DMS 273 (cell line): ENCODE results near the gene CSF1.
A peak's percentile ranks its signal among the peaks of the same experiment; 100 is the strongest.

Source experiments
- DNase-seq: peaks from one replicate; lab custom pipeline; 2025; ENCODE audit not compliant: unreplicated experiment; lab: John Stamatoyannopoulos, UW

The CSF1 gene

DNA sequence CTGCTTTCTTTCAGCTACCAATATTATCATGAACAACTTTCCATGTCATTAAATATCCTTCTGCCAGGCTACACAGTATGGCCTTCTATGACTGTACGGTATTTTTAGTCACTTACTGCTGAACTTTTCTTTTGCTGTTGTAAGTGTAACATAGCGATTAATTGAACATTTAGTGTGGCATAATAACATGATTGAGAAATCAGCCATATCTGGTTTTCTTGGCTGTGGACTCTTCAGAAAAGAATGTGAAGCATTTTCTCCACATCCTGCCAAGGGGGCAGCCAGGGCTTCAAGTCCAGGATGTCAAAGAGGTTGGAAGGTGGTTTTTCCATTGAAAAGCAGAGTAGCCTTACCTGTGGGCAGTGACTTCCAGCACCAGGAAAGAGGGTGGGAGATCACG, 65.1 kb downstream of the CSF1 start:
- no peak for DNase-seq

DNA sequence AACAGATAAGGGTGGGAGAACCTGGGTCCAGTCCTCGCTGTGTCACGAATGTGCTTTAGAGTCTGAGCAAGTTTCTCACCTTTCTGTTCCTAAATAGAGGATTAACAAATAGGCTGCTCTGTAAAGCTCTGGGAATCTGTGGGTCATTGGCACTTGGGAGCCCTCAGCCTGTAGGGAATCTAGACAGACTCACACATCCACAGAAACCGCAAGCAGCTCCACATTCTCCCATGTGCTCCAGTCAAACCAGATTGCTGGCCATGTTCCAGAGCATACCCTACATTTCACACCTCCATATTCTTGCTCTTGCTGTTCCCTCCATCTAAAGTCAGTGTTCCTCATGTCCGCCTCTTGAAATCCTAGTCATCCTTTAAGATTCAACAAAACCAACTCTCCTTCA, 66.1 kb downstream of the CSF1 start:
- DNase-seq, result no peak

DNA sequence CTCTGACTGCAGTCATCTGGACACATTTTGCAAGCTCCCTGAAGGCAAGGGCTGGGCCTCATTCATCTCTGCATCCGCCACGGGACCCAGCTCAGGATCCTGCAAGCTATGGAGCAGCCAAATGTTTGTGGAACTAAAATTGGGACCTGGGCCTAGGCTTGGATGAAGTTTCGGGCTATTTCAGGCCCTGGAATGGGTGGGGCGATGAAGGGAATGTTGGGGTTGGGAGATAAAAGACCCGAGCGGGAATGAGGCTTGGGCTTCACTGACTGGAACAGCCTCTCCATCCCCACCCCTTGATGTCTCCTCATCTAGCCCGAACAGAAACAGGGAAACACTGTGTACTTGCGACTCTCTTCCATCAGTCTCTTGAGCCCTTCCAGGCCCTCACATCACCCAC, 66.6 kb downstream of the CSF1 start:
- no peak for DNase-seq

DNA sequence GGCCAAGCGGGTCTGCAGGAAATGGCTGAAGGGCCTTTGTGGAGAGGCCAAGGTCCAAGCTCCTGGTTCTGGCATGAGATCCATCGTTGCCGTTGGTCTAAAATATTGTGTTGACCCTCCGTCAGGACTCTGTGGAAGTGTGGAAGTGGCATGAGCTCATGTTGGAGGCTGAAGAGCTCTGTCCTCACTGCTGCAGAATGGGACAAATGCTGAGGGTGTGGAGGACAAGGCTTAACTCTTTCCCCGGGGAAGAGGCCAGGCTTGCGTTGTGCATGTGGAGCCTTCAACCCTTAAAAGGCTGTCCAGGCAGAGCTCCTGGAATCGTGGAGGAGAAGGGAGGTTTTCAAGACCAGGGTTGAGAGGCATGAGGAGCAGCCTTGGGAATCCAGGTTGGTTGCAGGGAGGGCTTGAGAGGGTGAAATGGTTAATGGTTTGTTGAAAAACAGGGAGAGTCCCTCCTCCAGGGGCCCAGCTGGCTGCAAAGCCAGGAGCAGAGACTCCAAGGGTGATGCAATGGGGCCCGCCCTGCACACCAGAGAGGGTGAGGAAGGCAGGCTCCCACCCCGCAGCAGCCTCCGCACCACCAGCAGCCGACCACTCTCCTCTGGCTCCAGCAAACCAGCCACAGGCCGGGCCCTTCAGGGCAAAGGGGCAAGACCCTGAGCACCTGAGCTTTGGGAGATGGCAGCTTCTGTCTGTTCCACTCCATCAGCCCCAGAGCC, 67.2 kb downstream of the CSF1 start:
- DNase-seq, result no peak

DNA sequence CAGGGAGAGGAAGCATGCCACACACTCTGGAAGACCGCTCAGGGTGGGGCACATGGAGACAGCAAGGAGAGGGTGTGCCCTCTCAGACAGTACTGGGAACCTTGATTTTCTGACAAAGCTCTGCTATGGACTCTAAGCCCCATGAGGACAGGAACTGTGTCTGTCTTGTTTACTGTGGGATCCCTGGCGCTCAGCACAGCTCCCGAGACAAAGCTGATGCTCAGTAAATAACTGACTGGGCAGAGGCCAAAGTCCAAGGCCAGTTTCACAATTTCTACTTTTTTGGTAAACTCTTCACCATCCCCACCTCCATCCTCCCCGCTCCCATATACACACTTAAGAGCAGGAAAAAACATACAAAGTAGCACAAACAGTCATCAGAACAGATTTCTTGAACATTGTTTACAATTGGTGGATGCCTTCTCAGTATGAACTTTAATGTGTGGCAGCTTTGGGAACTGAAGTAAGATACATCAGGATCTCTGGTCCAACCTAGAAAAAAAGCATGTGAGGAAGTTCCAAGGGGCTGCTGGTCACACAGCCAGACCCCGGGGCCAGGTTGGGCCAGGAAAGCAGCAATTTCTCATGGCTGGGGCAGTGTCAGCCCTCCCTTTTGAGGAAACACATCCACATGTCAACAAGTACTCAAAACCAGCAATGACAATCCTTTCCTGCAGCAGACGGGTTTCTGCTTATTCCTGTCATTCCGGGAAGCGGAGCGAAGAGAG, 68.3 kb downstream of the CSF1 start:
- no peak for DNase-seq

DNA sequence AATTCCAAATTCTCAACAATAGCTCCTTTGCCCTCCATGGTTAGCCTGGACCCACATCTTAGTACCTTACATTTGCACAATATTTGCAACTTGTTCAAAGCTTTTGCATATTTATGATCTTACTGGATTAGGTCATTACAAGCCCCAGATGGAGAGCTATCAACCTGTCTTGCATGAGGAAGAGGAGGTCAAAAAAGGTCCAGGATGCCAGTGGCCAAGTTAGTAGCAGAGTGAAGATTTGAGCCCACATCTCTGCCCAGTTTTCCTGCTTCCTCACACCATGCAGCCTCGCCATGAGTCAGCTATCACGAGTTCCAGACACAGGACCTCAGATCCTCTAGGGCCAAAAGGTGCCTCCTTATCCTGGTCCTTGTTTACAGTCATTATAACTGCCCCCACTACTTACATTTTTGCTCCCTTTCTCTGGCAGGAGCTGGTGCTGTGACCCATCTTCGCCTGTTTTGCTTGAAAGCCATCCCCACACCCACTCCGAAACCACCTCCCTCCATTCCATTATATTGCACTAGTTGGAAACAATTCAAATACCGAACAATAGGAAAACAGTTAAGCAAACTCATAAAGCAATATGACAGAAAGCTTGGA, 68.9 kb downstream of the CSF1 start:
- peak; percentile 38 for DNase-seq
